ENCODE data around the gene VMP1. TPM values are rescaled to one million over a fixed set of nuclear protein-coding genes. Genes with fewer than 3 reads are reported as not detected.

The VMP1 gene
- total RNA-seq, 1 experiment from 2014 or later, result 72.8 TPM

- TF ChIP-seq JAZF1 (CRISPR knock-in tag; IDR thresholded peaks at IDR 0.05), result no peak
- no peak for TF ChIP-seq ATF2 (CRISPR knock-in tag; IDR thresholded peaks at IDR 0.05; ENCODE audit: borderline replicate concordance, low read depth)
- TF ChIP-seq ZNF263 (CRISPR knock-in tag; IDR thresholded peaks at IDR 0.05; ENCODE audit: low read depth), result no peak
- TF ChIP-seq E2F5 (CRISPR knock-in tag; IDR thresholded peaks at IDR 0.05), result no peak
- no peak for TF ChIP-seq ZSCAN18 (CRISPR knock-in tag; IDR thresholded peaks at IDR 0.05)
Observed at GRCh38 chr17:59796785-59797205, 89.3 kb downstream of the VMP1 start (continued).

GRCh38 chr17:59798111-59798510, 90.7 kb downstream of the VMP1 start:
- no peaks in the 10 kb centered on the region for H3K4me1 Mint-ChIP-seq
- no peaks in the 10 kb centered on the region for H3K36me3 Mint-ChIP-seq
- peak overlapping the region; percentile 6 for H3K27ac Mint-ChIP-seq
- ChIA-PET CTCF (interaction anchor here (0.8 to 1.9 kb wide), 2 partner anchors 62 to 116 kb away, joined by 5 to 6 read pairs; no protein-coding TSS in a partner anchor), POLR2A (no interaction called here)
- ATAC-seq (no peak), DNase-seq (ENCODE audit: low spot score) (no peak)
- no peaks in the 10 kb centered on the region for H3K9me3 Mint-ChIP-seq
- no peaks in the 10 kb centered on the region for H3K27me3 Mint-ChIP-seq (ENCODE audit: low read depth)
- no peak overlapping the region for H3K4me3 Mint-ChIP-seq
- TF ChIP-seq ELF4 (CRISPR knock-in tag; IDR thresholded peaks at IDR 0.05; ENCODE audit: low read depth) (no peak), ATF3 (CRISPR knock-in tag; conservative IDR thresholded peaks at IDR 0.05) (no peak), AR (CRISPR knock-in tag; IDR thresholded peaks at IDR 0.05) (no peak), E2F5 (CRISPR knock-in tag; IDR thresholded peaks at IDR 0.05) (no peak), NR3C1 (CRISPR knock-in tag; conservative IDR thresholded peaks at IDR 0.05; ENCODE audit: low read depth) (no peak)

GRCh38 chr17:59800530-59800942, 93.1 kb downstream of the VMP1 start:
- Mint-ChIP-seq H3K9me3 (no peaks in the 10 kb centered on the region), H3K27ac (no peak overlapping the region), H3K36me3 (no peaks in the 10 kb centered on the region), H3K27me3 (ENCODE audit: low read depth) (no peaks in the 10 kb centered on the region), H3K4me3 (no peak overlapping the region), H3K4me1 (no peaks in the 10 kb centered on the region)
- ChIA-PET CTCF (no interaction called here), POLR2A (no interaction called here)
- DNase-seq (ENCODE audit: low spot score) (no peak), ATAC-seq (no peak)
- no peak for TF ChIP-seq SMAD3 (CRISPR knock-in tag; IDR thresholded peaks at IDR 0.05; ENCODE audit: borderline replicate concordance)
- no peak for TF ChIP-seq ARID4B (CRISPR knock-in tag; IDR thresholded peaks at IDR 0.05; ENCODE audit: borderline replicate concordance)
- TF ChIP-seq CDX4 (CRISPR knock-in tag; IDR thresholded peaks at IDR 0.05; ENCODE audit: borderline replicate concordance), result no peak
- TF ChIP-seq E2F5 (CRISPR knock-in tag; IDR thresholded peaks at IDR 0.05), result no peak
- no peak for TF ChIP-seq FOXJ3 (CRISPR knock-in tag; IDR thresholded peaks at IDR 0.05; ENCODE audit: borderline replicate concordance)
- TF ChIP-seq SP1 (CRISPR knock-in tag; conservative IDR thresholded peaks at IDR 0.05), result no peak
- TF ChIP-seq GRHL2 (CRISPR knock-in tag; IDR thresholded peaks at IDR 0.05; ENCODE audit: insufficient replicate concordance, severe bottlenecking), result no peak

All from WTC11 (cell line).